IPS-NIHi11 (cell line): ENCODE data around the gene REXO1.
A peak's percentile ranks its signal among the peaks of the same experiment; 100 is the strongest.

Source experiments
- DNase-seq: peaks from one replicate; pipeline ENCODE4 v3.0.0; 2012; ENCODE audit warnings: mixed read lengths, low spot score

The REXO1 gene

DNA sequence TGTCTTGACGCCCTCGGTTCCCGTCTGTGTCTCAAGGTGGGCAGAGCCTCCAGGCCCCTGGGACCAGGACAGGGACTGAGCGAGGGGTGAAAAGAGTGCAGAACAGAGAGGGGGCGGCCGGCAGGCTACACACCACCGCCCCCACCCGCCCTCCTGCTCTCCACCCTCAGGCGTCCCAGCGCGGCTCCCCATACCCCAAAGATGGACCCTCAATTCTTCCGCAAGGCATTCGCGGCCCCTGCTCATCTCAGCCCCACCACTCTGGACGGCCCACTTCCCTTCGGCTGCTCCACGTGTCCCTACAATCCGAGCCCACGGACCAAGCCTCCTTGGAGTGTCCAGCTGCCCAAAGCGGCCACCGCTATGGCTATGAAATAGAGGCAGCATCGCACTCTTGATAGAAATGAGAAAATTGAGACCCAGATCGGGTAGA, 13.3 kb upstream of the REXO1 start:
- DNase-seq, result no peak

DNA sequence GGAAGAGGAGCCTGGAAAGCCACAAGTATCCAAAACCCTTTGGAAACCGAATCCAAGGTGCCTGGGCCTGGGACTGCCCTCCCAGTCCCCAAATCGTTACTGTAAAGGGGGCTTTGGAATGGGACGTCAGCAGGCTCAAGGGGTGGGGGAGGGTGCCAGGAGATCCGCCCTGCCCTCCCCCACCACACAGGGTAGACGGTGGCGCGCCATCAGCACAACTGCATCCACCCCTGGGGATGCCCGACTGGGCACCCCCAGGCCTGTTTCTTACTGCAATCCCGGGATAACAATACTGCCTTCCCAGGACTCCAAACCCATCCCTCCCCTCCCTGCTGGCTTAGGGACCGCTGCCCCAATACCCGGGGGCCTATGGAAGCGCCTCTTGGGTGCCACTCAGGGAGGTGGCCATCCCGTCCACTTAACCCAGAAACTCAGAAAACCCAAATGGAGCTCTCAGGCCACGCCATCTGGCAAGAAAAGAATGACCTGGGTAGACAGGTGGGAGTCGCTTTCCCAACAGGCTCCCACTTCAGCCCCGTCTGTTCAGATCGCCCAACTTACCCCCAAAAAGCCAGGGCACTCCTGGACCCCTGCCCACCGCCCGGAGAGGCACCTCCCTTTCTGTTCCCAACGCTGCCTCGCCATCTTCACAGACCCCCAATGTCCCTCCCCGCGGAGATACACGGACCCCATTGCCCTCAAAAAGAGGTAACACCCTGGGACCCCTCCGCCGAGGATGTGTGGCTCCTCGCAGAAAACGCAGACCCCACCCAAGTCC, 12.7 kb upstream of the REXO1 start:
- DNase-seq, result no peak

DNA sequence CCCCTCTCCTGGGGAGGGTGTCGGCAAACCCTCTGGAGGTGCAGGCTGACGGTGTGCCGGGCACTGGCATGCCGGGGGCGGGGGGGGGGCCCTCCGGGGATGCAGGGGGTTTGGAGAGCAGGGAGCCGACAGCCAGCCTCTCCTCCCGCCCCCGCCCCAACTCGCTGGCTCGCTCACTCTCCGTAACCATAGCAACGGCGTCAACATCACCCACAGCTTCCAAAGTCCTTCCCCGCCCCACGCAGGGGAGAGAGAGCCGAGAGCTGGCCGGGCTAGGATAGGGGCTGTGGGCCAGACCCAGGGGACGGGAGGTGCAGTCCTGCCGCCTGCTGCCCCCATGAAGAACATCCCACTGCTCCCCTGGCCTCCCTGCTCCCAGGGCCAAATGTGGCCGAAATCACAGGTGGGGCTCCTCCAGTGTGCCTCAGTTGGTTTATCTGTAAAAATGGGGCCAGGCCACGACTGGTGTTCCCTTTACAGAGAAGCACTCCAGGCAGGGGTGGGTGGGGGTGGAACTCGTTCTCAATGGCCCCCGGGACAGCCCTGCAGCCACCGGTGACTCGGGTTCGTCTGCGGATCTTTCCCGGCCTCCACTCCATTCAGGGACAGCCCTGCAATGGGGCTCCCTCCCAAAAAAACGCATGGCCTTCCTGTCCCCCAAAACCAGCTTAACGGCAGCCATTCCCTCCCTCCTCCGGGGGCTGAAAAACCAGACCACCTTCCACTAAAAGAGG, 11.9 kb upstream of the REXO1 start:
- DNase-seq, result no peak

DNA sequence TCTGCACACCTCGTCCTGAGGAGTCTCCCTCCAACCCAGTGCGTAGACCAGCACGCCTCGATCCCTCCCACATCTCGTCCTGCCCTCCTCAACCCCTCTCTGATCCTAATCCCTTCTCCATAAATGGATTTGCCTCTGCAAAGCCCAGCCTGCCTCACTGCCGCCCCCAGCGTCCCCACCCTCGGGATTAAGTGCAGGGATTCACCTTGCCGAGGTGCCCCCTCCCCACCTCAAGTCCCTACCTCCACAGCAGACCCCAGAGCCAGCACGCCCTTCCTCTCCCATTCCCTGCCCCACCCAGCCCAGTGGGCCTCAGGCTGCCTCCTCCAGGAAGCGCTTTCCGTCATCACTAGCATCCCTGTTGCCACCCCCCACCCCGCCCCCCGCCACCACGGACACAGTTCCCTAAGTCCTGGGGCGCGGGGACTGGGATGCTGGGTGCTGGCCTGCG, 11.1 kb upstream of the REXO1 start:
- no peak for DNase-seq

DNA sequence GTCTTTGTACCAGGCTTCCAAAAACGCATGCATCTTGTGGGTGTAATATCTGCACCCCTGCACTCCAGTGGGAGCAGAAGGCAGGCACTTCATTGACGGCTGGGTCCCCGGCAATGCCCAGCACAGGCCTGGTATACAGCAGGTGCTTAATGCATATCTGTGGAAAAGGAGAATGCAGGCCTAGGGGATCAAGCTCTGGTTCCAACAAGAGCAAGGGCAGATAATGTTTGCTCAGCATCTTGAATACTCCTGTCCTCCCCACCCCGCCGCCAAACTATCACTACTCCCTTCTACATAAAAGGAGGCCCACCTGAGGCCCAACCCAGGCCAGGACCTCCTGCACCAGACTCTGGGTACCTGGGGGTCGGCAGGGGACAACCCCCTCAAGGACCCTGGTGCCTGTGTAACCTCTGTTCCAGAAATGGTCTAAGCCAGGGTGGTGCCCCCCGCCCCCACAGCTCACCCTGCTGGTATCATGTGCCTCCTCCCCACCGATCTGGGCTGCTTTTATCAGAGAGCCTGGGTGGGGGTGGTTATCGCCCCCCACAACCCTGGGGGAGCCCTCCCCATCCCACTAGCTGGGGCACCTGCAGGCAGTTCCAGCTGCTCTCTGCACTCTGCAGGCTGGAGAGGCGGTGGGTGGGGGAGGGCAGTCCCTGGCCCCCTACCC, 10.3 kb upstream of the REXO1 start:
- DNase-seq, result no peak

DNA sequence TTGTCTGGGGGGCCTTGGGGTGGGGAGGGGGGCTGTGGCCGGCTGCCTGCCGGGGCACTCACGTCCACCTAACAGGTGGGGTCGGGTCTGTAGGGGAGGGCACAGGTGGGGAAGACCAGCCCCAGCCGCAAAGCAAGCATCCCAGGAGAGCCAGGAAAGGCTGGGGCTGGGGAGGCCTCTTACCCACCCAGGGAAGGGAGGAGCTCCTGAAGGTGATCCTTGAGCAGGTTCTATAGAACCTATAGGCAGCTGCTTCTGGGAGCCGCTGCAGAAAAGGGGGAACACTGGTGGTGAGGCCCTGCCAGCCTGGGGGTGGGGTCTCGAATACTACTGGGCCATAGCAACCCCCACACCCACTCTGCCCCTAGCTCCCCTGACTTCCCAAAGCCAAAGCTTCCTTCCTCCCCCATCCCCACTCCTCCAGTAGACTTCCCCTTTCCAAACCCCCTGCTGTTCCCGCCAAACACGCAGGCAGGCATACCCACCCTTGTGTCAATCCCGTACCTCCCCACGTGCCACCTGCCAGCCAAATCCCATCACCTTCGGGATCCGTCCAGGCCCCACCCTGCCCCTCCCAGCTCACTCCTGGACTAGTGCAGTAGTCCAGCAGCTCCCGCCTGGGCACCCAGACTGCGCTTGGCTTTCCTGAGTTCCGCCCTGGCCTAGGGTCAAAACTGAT, 9.5 kb upstream of the REXO1 start:
- no peak for DNase-seq

DNA sequence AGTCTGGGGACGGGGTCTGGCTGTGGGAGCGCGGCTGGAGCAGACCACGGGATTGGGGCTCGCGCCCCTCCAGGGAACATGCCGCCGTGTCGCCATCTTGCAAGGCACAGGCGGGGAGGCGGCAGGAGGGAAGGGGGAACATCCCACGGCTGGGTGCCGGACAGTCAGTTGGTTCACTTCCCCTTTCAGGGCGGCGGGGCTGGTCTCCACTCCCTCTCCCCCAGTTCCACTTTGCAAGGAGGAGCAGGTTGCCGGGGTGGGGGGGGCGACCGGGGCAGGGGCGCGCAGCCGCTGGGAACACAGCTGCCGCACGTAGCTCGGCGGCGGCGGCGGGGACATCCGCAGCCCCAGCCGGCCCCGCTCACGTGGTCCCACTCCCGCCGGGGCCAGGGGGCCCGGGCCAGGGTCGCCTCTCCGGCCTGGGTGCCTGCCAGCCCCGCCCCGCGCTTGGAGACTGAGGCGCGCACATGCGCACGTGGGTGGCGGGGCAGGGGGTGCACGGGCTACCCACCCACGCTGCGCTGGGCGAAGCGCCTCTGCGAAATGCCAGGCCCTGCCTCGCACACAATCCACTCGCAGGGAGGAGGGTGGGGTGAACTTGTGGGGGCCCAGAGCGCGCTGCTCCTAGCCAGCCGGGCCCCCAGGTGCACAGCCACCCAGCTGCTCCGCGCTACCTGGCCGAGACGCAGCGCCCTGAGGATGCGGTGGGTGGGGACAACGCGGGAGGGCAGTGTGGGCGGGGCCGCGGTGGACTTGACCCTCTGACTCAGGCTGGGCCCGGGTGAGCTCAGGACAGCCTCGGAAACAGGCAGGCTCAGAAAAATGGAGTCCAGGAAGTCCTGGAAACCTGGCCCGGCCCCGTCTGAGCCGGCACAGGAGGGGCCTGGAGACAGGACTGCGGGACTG, 8.7 kb upstream of the REXO1 start:
- peak; percentile 53 for DNase-seq

DNA sequence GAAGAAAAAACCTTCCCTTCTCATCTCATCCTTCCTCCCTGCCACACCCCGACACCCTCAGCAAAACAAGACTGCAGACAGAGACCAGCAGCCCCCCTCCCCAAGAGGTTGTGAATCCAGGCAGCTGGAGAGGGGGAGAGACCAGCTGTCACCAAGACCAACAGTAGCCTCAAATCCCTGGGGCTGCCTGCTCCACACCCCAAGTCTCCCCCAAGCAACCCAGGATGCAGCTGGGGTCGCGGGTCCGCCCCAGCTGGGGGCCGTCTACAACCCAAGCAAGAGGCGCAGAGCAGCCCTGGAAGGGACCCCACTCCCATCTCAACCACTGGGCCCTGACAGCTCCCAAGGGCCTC, 8.0 kb upstream of the REXO1 start:
- DNase-seq, result no peak

DNA sequence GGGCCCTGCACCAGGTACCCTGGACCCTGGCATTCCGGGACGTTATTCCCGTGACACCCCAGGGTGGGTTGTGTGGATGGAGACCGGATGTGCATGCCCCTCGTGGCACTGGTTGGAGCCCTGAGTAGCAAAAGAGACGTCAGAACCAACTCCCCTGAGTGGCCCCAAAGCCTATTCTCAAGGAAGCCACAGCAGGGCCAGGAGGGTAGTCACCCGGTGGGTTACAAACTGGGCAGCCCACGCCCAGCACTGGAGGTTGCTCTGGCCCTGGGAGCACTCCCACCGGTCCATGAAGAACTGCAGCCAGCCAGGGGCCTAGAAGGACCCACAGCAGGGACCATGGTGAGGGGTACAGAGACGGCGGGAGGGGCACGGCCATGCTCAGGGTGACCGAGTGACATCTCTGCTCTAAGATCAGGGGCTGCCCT, 7.6 kb upstream of the REXO1 start:
- DNase-seq, result no peak

DNA sequence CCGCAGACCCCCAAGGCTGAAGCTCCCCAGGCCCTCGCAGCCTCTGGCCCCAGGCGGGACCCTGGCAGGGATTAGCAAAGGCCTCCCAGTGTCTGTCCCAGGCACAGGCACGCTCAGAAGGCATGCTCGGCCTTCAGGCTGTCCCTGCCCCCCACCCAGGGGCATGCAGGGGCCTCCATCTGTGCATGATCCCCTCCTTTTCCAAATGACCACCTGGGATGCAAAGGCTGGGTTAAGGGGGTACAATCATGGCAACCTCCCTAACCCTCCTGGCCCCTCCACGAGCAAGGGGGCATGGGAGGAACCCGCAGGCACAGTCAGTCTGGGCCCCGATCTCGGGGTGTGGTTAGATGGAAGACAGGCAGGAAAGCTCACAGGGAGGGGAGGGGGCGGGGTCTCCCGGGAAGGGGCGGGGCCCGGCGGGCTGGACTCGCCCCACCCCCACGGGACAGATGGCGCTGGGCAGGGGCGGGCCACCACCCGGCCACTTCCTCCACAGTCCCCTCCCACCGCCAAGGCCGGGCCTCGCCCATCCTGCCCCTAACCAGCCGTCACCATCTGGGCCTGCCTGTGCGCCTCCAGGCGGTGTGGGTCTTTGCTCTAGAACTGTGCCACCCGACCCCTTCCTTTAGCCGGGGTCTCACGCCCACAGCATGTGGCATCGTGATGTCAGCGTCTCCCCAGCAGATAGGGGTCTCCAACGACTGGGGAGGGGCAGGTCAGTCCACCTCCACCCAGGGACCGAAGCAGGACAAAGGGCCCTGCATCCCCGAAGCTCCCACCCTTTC, 7.0 kb upstream of the REXO1 start:
- peak; percentile 93 for DNase-seq

DNA sequence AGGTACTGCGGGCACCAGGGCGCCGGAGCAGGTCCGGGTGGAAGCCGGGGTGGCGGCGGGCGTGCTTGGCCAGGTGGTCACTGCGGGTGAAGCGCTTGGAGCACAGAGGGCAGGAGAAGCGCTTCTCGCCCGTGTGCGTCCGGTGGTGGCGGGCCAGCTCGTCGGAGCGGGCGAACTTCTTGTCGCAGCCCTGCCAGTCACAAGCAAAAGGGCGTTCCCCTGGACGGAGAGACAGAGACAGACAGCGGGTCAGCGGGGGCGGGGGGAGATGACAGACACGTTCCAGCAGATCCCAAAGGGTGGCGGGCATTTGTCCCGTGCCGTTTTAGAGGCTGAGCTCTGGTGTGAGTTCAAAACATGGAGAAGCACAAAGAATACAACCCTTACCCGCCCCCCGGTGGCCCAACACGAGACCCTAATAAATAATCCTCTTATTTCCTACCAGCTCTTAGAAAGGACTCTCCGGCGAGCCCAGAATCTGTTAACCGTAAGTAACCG, 6.3 kb upstream of the REXO1 start:
- no peak for DNase-seq

DNA sequence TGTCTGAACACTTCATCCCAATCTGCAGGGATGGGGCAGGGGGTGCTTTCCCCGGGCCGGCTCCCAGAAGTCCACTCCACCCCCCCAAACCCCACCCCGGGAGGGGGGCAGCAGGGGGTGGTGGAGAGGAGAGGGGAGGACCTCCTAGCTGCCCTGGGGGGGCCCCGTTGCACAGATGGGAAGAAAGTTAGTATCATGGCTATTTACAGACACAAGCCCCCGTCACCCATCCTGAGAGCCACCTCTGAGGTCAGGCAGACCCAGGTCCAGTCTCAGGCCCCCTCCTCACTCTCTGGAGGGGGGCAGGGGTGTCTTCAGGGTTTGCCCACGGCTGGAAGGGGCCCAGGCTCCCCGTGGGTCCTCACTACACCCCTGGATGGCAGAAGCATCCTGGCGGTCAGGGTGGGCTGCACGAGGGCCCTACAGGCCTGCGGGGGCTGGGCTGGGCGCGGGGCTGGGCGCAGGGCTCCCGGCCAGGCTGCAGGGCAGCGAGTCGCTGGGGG, 5.8 kb upstream of the REXO1 start:
- no peak for DNase-seq

DNA sequence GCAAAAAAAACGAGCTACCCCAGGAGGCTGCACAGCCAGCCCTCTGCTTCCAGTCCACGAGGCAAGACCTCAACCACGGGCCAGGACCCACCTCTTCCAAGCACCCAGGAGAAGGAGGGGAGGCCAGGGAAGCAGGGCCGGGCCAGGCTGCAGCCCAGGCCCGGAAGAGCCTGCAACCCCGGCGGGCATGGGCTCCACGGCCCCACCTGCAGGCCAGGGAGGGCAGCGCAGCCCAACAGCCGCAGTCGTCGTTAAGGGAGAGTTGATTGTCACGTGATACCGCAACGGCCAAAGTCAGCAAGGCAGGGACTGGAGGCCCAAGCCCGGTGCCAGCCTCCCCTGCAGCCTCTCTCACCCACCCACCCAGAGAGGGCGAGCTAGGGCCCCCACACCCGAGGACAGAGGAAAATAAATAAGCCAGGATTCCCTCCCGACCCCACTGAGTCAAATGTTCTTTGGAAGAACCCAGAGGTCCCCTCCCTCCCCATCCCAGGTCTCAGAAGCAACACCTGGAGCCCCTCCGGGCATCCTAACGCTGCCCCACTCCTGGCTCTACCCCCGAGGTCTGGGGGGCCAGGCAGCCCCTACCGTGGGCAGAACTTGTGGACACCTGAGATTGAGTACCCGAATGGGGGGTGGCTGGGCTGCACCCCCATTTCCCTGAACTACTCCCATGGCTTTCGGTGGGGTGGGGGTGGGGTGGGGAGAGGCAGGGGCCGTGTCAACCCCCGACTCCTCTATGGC, 5.2 kb upstream of the REXO1 start:
- DNase-seq, result peak; percentile 84

DNA sequence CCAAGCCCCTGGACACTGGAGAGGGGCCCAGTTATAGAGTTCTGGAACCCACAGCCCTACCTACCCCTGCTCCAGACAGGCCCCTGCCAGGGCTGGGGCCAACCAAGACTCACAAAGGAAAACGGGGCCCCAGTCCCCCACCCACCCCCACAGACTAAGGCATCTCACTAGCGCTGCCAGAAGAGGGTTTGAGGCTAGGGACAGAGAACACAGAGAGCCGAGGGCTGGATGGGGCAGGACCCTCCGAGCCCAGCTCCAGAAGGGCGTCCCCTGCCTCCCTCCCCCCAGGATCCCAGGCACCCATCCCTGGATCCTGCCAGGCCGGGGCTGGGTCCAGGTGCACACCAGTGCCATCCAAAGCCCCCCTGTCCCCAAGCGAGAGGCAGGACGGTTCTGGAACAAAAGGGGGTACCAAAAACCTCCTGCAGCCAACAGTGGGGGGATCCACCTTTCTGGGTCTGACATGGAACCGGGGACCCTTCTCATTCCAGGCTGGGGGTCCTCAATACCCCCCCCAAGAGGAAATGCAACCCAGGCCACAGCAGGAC, 4.4 kb upstream of the REXO1 start:
- DNase-seq, result no peak

DNA sequence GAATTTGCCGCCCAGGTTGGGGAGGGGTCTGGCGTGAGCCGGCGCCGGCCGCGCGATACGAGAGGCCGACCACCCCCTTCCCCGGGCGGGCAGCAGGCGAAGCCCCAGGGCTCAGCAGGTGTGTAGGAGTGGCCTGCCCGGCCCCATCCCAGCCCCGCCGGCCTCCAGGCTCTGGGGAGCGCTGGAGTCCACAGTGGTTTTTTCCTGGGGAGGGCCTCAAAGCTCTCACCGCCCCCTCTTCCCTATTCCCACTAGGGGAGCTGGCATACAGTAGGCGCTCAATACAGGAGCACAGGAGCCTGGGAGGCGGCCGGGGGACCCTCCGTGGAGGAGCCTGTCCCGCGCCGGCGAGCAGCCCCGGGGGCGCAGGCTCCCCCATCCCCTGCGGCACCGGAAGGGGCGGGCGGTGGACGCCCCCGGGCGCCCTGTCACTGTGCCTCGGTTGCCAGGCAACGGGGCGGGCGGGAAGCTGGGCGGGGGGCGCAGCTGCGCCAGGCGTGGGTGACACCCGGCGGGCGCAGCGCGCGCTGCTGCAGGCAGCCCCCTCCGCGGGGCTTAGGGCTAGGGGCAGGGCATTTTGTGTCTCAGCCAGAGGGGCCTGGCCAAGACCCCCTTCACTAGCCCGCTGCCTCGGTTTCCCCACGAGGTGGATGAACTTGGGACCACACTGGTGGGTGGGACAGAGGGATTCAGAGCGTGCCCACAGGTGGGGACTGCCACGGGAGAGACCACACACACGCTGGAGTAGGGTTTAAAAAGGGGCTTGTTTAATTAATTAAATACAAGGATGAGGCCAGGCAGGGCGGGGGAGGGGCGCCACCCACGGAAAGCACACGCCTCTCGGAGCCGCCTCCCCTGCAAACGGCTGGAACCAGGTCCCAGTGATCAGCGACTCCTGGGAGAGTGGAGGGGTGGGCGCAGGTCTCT, 3.6 kb upstream of the REXO1 start:
- DNase-seq, result no peak

DNA sequence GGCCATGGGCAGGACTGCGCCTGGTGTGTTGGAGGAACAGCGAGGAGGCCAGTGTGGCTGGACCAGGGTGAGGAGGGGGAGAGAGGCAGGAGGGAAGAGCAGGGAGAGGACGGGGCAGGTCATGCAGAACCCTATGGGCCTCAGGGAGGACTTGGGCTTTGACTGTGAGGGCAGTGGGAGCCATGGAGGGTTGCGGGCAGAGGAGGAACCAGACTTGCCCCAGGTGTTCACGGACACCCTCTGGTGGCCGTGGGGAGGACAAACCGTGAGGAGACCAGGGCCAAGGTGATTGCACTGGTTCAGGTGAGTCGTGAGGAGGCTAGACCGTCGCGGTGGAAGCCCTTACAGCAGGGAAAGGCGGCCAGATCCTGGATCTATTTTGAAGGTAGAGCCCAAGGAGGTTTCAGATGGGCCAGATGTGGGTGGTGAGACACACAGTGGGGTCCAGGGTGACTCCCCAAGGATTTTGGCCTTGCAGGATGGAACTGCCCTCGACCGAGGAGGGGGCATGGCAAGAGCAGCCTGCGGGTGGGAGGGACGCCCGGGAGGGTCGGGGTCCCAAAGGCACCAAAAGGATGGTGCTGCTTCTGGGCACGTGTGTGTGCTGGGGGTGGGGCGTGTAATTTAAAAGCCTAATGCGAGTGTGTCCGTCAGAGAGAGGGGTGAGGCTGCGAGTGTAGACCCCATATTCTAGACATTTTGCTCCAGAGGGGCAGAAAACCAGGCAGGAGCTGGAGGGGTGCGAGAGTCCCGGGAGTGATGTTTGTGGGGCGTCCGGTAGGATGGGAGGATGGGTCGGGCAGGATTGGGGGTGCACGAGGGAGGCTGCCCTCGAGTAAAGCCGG, 2.7 kb upstream of the REXO1 start:
- DNase-seq, result no peak

DNA sequence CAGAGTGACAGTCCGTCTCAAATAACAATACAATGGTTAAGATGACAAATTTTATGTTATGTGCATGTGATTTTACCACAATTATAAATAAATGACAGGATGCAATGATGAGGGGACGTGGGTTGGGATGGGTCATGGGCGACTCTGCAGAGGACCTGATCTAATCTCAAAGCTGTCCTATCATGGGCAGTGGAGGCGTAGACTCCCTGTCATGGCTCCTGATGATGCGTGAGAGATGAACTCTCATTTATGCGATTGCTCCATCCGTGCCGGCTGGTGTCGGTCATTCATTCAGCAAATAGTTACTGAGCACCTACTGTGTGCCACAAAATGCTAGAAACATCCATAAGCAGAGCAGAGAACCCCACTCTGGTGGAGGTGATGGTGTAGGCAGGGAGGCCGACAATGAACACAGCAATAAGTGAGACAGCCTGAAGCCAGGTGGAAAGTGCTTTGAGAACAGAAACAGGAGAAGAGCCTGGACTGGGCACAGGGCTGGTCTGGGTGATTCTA, 1.7 kb upstream of the REXO1 start:
- no peak for DNase-seq
